Mononuclear cell (primary cell): ENCODE results near the gene AK2. TPM values are rescaled to one million over a fixed set of nuclear protein-coding genes. Genes with fewer than 3 reads are reported as not detected.
"Not testable (repeated sequence)": the region's sequence is repeated elsewhere in the genome, so short reads cannot be mapped to it uniquely, and the experiment has no call there.

Source experiments
- H3K27me3 ChIP-seq: 2 replicates; pipeline ENCODE4 v1.6.0; 2011; ENCODE audit warnings: low read length, control low read depth; ENCODE audit not compliant: insufficient read depth
- H3K4me1 ChIP-seq: 2 replicates; pipeline ENCODE4 v1.5.1; 2011; ENCODE audit warnings: mild to moderate bottlenecking, low read length, control low read depth; ENCODE audit not compliant: insufficient read depth
- H3K4me3 ChIP-seq: 2 replicates; pipeline ENCODE4 v1.5.1; 2011; ENCODE audit warnings: mild to moderate bottlenecking, low read length, moderate library complexity
- H3K9me3 ChIP-seq: 2 replicates; pipeline ENCODE4 v1.5.1; 2011; ENCODE audit warnings: low read depth, mild to moderate bottlenecking, control low read depth, low read length
- total RNA-seq: library from RNA; depleted of rRNA; stranded (reverse); fragments of >200 nt; gene quantifications from one replicate; pipeline ENCODE4 v1.2.3, GENCODE V29; 2012

Gene AK2
- total RNA-seq, 1 donor = 29.1 TPM

GRCh38 chr1:33004613-33005012 is 32.1 kb downstream of the AK2 start:
- Histone ChIP-seq H3K4me3 (no peak overlapping the region), H3K27me3 (no peaks in the 10 kb centered on the region), H3K4me1 (peaks cover 14% of the 10 kb centered on the region), H3K9me3 (no peaks in the 10 kb centered on the region)

- Histone ChIP-seq H3K9me3 (no peaks in the 10 kb centered on the region), H3K4me1 (peaks cover 20% of the 10 kb centered on the region), H3K27me3 (no peaks in the 10 kb centered on the region), H3K4me3 (no peak overlapping the region)
Measured at GRCh38 chr1:33003657-33004056, 33.0 kb downstream of the AK2 start.

- H3K4me3 ChIP-seq = no peak overlapping the region
- peaks cover 32% of the 10 kb centered on the region for H3K4me1 ChIP-seq
- H3K9me3 ChIP-seq = no peaks in the 10 kb centered on the region
- no peaks in the 10 kb centered on the region for H3K27me3 ChIP-seq
Measured at GRCh38 chr1:33002006-33002405, 34.7 kb downstream of the AK2 start.

GRCh38 chr1:33001282-33001681 is 35.4 kb downstream of the AK2 start:
- Histone ChIP-seq H3K9me3 (no peaks in the 10 kb centered on the region), H3K4me1 (peaks cover 35% of the 10 kb centered on the region), H3K4me3 (no peak overlapping the region), H3K27me3 (no peaks in the 10 kb centered on the region)

GRCh38 chr1:33000427-33001026 is 36.2 kb downstream of the AK2 start:
- Histone ChIP-seq H3K4me1 (peaks cover 39% of the 10 kb centered on the region), H3K9me3 (no peaks in the 10 kb centered on the region), H3K27me3 (no peaks in the 10 kb centered on the region), H3K4me3 (no peak overlapping the region)

GRCh38 chr1:32998997-32999396 is 37.7 kb downstream of the AK2 start:
- Histone ChIP-seq H3K27me3 (no peaks in the 10 kb centered on the region), H3K9me3 (no peaks in the 10 kb centered on the region), H3K4me1 (peaks cover 53% of the 10 kb centered on the region), H3K4me3 (no peak overlapping the region)

- Histone ChIP-seq H3K27me3 (no peaks in the 10 kb centered on the region), H3K9me3 (no peaks in the 10 kb centered on the region), H3K4me3 (no peak overlapping the region), H3K4me1 (peaks cover 62% of the 10 kb centered on the region)
Measured at GRCh38 chr1:32998064-32998463, 38.6 kb downstream of the AK2 start.

- H3K9me3 ChIP-seq = no peaks in the 10 kb centered on the region
- peaks cover 69% of the 10 kb centered on the region for H3K4me1 ChIP-seq
- H3K4me3 ChIP-seq = no peak overlapping the region
- no peaks in the 10 kb centered on the region for H3K27me3 ChIP-seq
Measured at GRCh38 chr1:32997381-32997891, 39.2 kb downstream of the AK2 start.

GRCh38 chr1:32993324-32993636 is 43.4 kb downstream of the AK2 start:
- H3K4me1 ChIP-seq = peaks cover 96% of the 10 kb centered on the region
- H3K27me3 ChIP-seq, H3K4me3 ChIP-seq, H3K9me3 ChIP-seq: not testable (repeated sequence)

- H3K9me3 ChIP-seq = no peaks in the 10 kb centered on the region
- peaks cover 94% of the 10 kb centered on the region for H3K4me1 ChIP-seq
- no peak overlapping the region for H3K4me3 ChIP-seq
- H3K27me3 ChIP-seq = no peaks in the 10 kb centered on the region
Measured at GRCh38 chr1:32992489-32993323, 44.0 kb downstream of the AK2 start.

- Histone ChIP-seq H3K27me3 (no peaks in the 10 kb centered on the region), H3K9me3 (no peaks in the 10 kb centered on the region), H3K4me3 (no peak overlapping the region), H3K4me1 (peaks cover 92% of the 10 kb centered on the region)
Measured at GRCh38 chr1:32991819-32992488, 44.7 kb downstream of the AK2 start.

- Histone ChIP-seq H3K4me1 (peaks cover 91% of the 10 kb centered on the region), H3K9me3 (no peaks in the 10 kb centered on the region), H3K27me3 (no peaks in the 10 kb centered on the region), H3K4me3 (no peak overlapping the region)
Measured at GRCh38 chr1:32991386-32991785, 45.3 kb downstream of the AK2 start.

- H3K4me1 ChIP-seq = peaks cover 86% of the 10 kb centered on the region
- no peak overlapping the region for H3K4me3 ChIP-seq
- H3K27me3 ChIP-seq = no peaks in the 10 kb centered on the region
- H3K9me3 ChIP-seq = no peaks in the 10 kb centered on the region
Measured at GRCh38 chr1:32990887-32991286, 45.8 kb downstream of the AK2 start.

- peaks cover 87% of the 10 kb centered on the region for H3K4me1 ChIP-seq
- H3K9me3 ChIP-seq = no peaks in the 10 kb centered on the region
- no peaks in the 10 kb centered on the region for H3K27me3 ChIP-seq
- no peak overlapping the region for H3K4me3 ChIP-seq
Measured at GRCh38 chr1:32989160-32990050, 47.3 kb downstream of the AK2 start.

GRCh38 chr1:32988665-32989064 is 48.0 kb downstream of the AK2 start:
- H3K4me1 ChIP-seq = peaks cover 87% of the 10 kb centered on the region
- H3K4me3 ChIP-seq = no peak overlapping the region

More at GRCh38 chr1:32988665-32989064, 48.0 kb downstream of the AK2 start:
- H3K9me3 ChIP-seq = no peaks in the 10 kb centered on the region
- no peaks in the 10 kb centered on the region for H3K27me3 ChIP-seq
